ENCODE data around the gene FAM117A. TPM values are rescaled to one million over a fixed set of nuclear protein-coding genes. Genes with fewer than 3 reads are reported as not detected.

FAM117A gene
- total RNA-seq, 2 experiments from 2014 or later: 19.7 to 23.0 TPM

- Mint-ChIP-seq H3K27ac (peak overlapping the region; percentile 94), H3K27me3 (no peaks in the 10 kb centered on the region), H3K36me3 (ENCODE audit: low read depth) (peaks cover 60% of the 10 kb centered on the region), H3K4me3 (peak overlapping the region; percentile 52), H3K4me1 (ENCODE audit: low read depth) (peaks cover 42% of the 10 kb centered on the region), H3K9me3 (no peaks in the 10 kb centered on the region)
- TF ChIP-seq CTCF (IDR thresholded peaks at IDR 0.05): no peak
- ChIA-PET POLR2A (interaction anchor here (1.0 to 3.2 kb wide), 12 partner anchors 10 to 336 kb away, joined by 3 to 23 read pairs (median 4); partner anchors contain the start of gene KAT7), CTCF (interaction anchor here (1.1 to 32.2 kb wide), 16 partner anchors 9 to 282 kb away, joined by 3 to 780 read pairs (median 4); partner anchors contain the start of gene NXPH3)
- peak; percentile 68 for ATAC-seq
- intact Hi-C loops (cut with micrococcal nuclease): loop anchor here (5.0 kb wide), 1 partner anchor 47 kb away; the partner anchor contains the start of gene FAM117A
- DNase-seq: peak; percentile 65
Observed at GRCh38 chr17:49715216-49715615, 48.7 kb downstream of the FAM117A start.

- peaks cover 33% of the 10 kb centered on the region for H3K4me1 Mint-ChIP-seq (ENCODE audit: low read depth)
- no peaks in the 10 kb centered on the region for H3K9me3 Mint-ChIP-seq
- peak overlapping the region; percentile 92 for H3K4me3 Mint-ChIP-seq
- intact Hi-C loops (cut with micrococcal nuclease): loop anchor here (2.0 kb wide), 1 partner anchor 80 kb away; the partner anchor contains the start of gene KAT7
- POLR2A ChIA-PET: interaction anchor here (0.6 to 3.2 kb wide), 19 partner anchors 9 to 153 kb away, joined by 3 to 23 read pairs (median 5); partner anchors contain the start of genes FAM117A and KAT7
- peak; percentile 7 for ATAC-seq
- TF ChIP-seq CTCF (IDR thresholded peaks at IDR 0.05): no peak
- no peaks in the 10 kb centered on the region for H3K27me3 Mint-ChIP-seq
- H3K36me3 Mint-ChIP-seq (ENCODE audit: low read depth): peaks cover 23% of the 10 kb centered on the region
- no peak for DNase-seq
- CTCF ChIA-PET: interaction anchor here (0.7 to 32.2 kb wide), 28 partner anchors 9 to 288 kb away, joined by 3 to 780 read pairs (median 5); partner anchors contain the start of genes FAM117A, KAT7 and NXPH3
- peak overlapping the region; percentile 99 for H3K27ac Mint-ChIP-seq
Observed at GRCh38 chr17:49708515-49709183, 55.3 kb downstream of the FAM117A start.

GRCh38 chr17:49707608-49708514, 56.1 kb downstream of the FAM117A start, which contains the start of gene SLC35B1:
TSS of gene SLC35B1 (minus strand) at chr17:49707964. CDS start at chr17:49707833, 131 bp downstream.
- peaks cover 25% of the 10 kb centered on the region for H3K36me3 Mint-ChIP-seq (ENCODE audit: low read depth)
- H3K4me3 Mint-ChIP-seq: peak within 1 kb of the TSS; percentile 92
- CTCF ChIA-PET: interaction anchor here (0.6 to 32.2 kb wide), 31 partner anchors 10 to 289 kb away, joined by 3 to 780 read pairs (median 5); partner anchors contain the start of genes FAM117A, KAT7 and NXPH3
- POLR2A ChIA-PET: interaction anchor here (0.6 to 3.2 kb wide), 20 partner anchors 9 to 229 kb away, joined by 3 to 23 read pairs (median 5); partner anchors contain the start of genes FAM117A and KAT7
- peaks cover 32% of the 10 kb centered on the region for H3K4me1 Mint-ChIP-seq (ENCODE audit: low read depth)
- H3K9me3 Mint-ChIP-seq: no peaks in the 10 kb centered on the region
- peak; percentile 100 for DNase-seq
- peak; percentile 77 for TF ChIP-seq CTCF (IDR thresholded peaks at IDR 0.05)
- intact Hi-C loops (cut with micrococcal nuclease): loop anchor here (2.0 kb wide), 1 partner anchor 81 kb away; the partner anchor contains the start of gene KAT7
- H3K27ac Mint-ChIP-seq: peak within 1 kb of the TSS; percentile 99
- peak; percentile 98 for ATAC-seq
- no peaks in the 10 kb centered on the region for H3K27me3 Mint-ChIP-seq

DNA sequence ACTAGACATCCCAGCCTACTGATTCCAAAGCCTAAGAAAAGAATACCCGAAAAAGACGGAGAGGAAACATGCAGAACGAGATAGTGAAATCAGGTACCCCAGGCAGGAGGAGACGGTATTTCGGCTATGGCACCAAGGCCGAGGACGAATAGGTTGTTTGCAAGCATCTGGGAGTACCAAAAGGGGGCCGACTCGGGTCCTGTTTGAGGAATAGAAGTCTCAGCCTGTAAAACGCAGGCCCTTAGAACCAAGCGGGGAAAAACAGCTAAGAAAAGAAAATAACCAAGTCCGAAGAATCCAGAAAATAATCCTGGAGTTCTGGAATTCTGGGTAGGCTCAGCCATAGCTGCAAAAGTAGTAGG, 56.7 kb downstream of the FAM117A start:
- H3K36me3 Mint-ChIP-seq (ENCODE audit: low read depth): peaks cover 25% of the 10 kb centered on the region
- peak overlapping the region; percentile 92 for H3K4me3 Mint-ChIP-seq
- intact Hi-C loops (cut with micrococcal nuclease): no loop called here
- peak overlapping the region; percentile 99 for H3K27ac Mint-ChIP-seq
- CTCF ChIA-PET: interaction anchor here (0.7 to 32.2 kb wide), 19 partner anchors 9 to 290 kb away, joined by 3 to 780 read pairs (median 6); partner anchors contain the start of genes FAM117A, KAT7 and NXPH3
- peaks cover 32% of the 10 kb centered on the region for H3K4me1 Mint-ChIP-seq (ENCODE audit: low read depth)
- DNase-seq: peak; percentile 48
- ATAC-seq: no peak
- no peak for TF ChIP-seq CTCF (IDR thresholded peaks at IDR 0.05)
- H3K27me3 Mint-ChIP-seq: no peaks in the 10 kb centered on the region
- POLR2A ChIA-PET: interaction anchor here (1.3 to 3.2 kb wide), 11 partner anchors 9 to 140 kb away, joined by 4 to 23 read pairs (median 8); partner anchors contain the start of genes FAM117A and KAT7
- H3K9me3 Mint-ChIP-seq: no peaks in the 10 kb centered on the region
